ENCODE data around the gene DAB1.

- TF ChIP-seq, protein P1, sequence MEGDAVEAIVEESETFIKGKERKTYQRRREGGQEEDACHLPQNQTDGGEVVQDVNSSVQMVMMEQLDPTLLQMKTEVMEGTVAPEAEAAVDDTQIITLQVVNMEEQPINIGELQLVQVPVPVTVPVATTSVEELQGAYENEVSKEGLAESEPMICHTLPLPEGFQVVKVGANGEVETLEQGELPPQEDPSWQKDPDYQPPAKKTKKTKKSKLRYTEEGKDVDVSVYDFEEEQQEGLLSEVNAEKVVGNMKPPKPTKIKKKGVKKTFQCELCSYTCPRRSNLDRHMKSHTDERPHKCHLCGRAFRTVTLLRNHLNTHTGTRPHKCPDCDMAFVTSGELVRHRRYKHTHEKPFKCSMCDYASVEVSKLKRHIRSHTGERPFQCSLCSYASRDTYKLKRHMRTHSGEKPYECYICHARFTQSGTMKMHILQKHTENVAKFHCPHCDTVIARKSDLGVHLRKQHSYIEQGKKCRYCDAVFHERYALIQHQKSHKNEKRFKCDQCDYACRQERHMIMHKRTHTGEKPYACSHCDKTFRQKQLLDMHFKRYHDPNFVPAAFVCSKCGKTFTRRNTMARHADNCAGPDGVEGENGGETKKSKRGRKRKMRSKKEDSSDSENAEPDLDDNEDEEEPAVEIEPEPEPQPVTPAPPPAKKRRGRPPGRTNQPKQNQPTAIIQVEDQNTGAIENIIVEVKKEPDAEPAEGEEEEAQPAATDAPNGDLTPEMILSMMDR (IDR thresholded peaks at IDR 0.05; ENCODE audit: poor library complexity, severe bottlenecking) = no peak
- no peak for TF ChIP-seq EP300 (conservative IDR thresholded peaks at IDR 0.05; ENCODE audit: poor library complexity, severe bottlenecking)
Observed at GRCh38 chr1:56958526-56958925, 465.3 kb downstream of the DAB1 start.

All from neural cell (in vitro differentiated cells).